ENCODE data around the gene ARGLU1.
A peak's percentile ranks its signal among the peaks of the same experiment; 100 is the strongest.

Gene ARGLU1

GRCh38 chr13:106529415-106530170 lies 38.3 kb downstream of the ARGLU1 start:
- peaks cover 4% of the 10 kb centered on the region for H3K79me1 ChIP-seq (ENCODE audit: low read depth, low read length)
- no peak overlapping the region for H3K9ac ChIP-seq (ENCODE audit: low read depth, low read length, poor library complexity)
- H3K27me3 ChIP-seq (ENCODE audit: control insufficient read depth in 3 of 3, insufficient read depth in 3 of 3, low read depth in 1 of 3, low read length in 3 of 3) = no peaks in the 10 kb centered on the region
- no peak overlapping the region for H2BK5ac ChIP-seq (ENCODE audit: low read length)
- no peak overlapping the region for H4K8ac ChIP-seq (ENCODE audit: low read depth, low read length)
- H3K23ac ChIP-seq (ENCODE audit: low read depth, low read length, poor library complexity) = no peak overlapping the region
- H3K4me3 ChIP-seq (ENCODE audit: low read length in 2 of 2) = peak overlapping the region in 1 of 2 donors; percentile 96
- H2BK120ac ChIP-seq (ENCODE audit: low read depth, low read length) = no peak overlapping the region
- H3K9me3 ChIP-seq (replicated peaks in 1 of 2; ENCODE audit: control insufficient read depth in 2 of 2, insufficient read depth in 1 of 2, low read depth in 1 of 2, low read length in 2 of 2) = no peaks in the 10 kb centered on the region
- H3K36me3 ChIP-seq (replicated peaks in 1 of 2; ENCODE audit: control insufficient read depth in 2 of 2, insufficient read depth in 2 of 2, low read length in 2 of 2) = peaks cover 2 to 72% of the 10 kb centered on the region in 2 donors
- no peak overlapping the region for H4K91ac ChIP-seq (ENCODE audit: low read depth, low read length, poor library complexity)
- H2BK15ac ChIP-seq (ENCODE audit: low read length) = no peak overlapping the region
- no CpG with 5 or more reads among the region's 8 CpGs for WGBS, 2 donors (ENCODE audit: extremely low coverage in 2 of 2, insufficient read length in 2 of 2, insufficient replicate concordance in 1 of 2)
- no peak overlapping the region for H2AFZ ChIP-seq (ENCODE audit: low read length)
- DNase-seq (ENCODE audit: low spot score) = no peak
- H3K27ac ChIP-seq (replicated peaks; ENCODE audit: low read length) = peak overlapping the region; percentile 64
- H3K18ac ChIP-seq (ENCODE audit: low read length) = no peak overlapping the region
- no peak overlapping the region for H2BK12ac ChIP-seq (ENCODE audit: low read length)
- H3K4me1 ChIP-seq (ENCODE audit: control insufficient read depth in 2 of 2, insufficient read depth in 1 of 2, low read depth in 1 of 2, low read length in 2 of 2) = peaks cover 23 to 43% of the 10 kb centered on the region in 2 donors
- no peak overlapping the region for H3K14ac ChIP-seq (ENCODE audit: low read length)
- no peak overlapping the region for H3K4ac ChIP-seq (ENCODE audit: low read length)
- no peak overlapping the region for H2AK5ac ChIP-seq (ENCODE audit: low read depth, low read length)
- H3K4me2 ChIP-seq (ENCODE audit: insufficient read depth, low read length, poor library complexity, severe bottlenecking) = peak overlapping the region; percentile 32

GRCh38 chr13:106528718-106529414 lies 39.1 kb downstream of the ARGLU1 start:
- Histone ChIP-seq H3K9ac (ENCODE audit: low read depth, low read length, poor library complexity) (no peak overlapping the region), H3K18ac (ENCODE audit: low read length) (no peak overlapping the region), H3K23ac (ENCODE audit: low read depth, low read length, poor library complexity) (no peak overlapping the region), H2BK15ac (ENCODE audit: low read length) (no peak overlapping the region), H2AFZ (ENCODE audit: low read length) (no peak overlapping the region), H3K36me3 (replicated peaks in 1 of 2; ENCODE audit: control insufficient read depth in 2 of 2, insufficient read depth in 2 of 2, low read length in 2 of 2) (peaks cover 2 to 79% of the 10 kb centered on the region in 2 donors), H3K4ac (ENCODE audit: low read length) (no peak overlapping the region), H3K27me3 (ENCODE audit: control insufficient read depth in 3 of 3, insufficient read depth in 3 of 3, low read depth in 1 of 3, low read length in 3 of 3) (no peaks in the 10 kb centered on the region), H2AK5ac (ENCODE audit: low read depth, low read length) (no peak overlapping the region), H3K4me1 (ENCODE audit: control insufficient read depth in 2 of 2, insufficient read depth in 1 of 2, low read depth in 1 of 2, low read length in 2 of 2) (peaks cover 23 to 46% of the 10 kb centered on the region in 2 donors), H3K4me2 (ENCODE audit: insufficient read depth, low read length, poor library complexity, severe bottlenecking) (no peak overlapping the region), H3K14ac (ENCODE audit: low read length) (no peak overlapping the region), H2BK5ac (ENCODE audit: low read length) (no peak overlapping the region), H3K9me3 (replicated peaks in 1 of 2; ENCODE audit: control insufficient read depth in 2 of 2, insufficient read depth in 1 of 2, low read depth in 1 of 2, low read length in 2 of 2) (no peaks in the 10 kb centered on the region), H3K79me1 (ENCODE audit: low read depth, low read length) (no peaks in the 10 kb centered on the region), H4K91ac (ENCODE audit: low read depth, low read length, poor library complexity) (no peak overlapping the region), H3K4me3 (ENCODE audit: low read length in 2 of 2) (no peak overlapping the region), H2BK120ac (ENCODE audit: low read depth, low read length) (no peak overlapping the region), H3K27ac (replicated peaks; ENCODE audit: low read length) (peak overlapping the region; percentile 64), H4K8ac (ENCODE audit: low read depth, low read length) (no peak overlapping the region), H2BK12ac (ENCODE audit: low read length) (no peak overlapping the region)
- DNase-seq (ENCODE audit: low spot score) = peak; percentile 48
- no CpG with 5 or more reads among the region's 7 CpGs for WGBS, 2 donors (ENCODE audit: extremely low coverage in 2 of 2, insufficient read length in 2 of 2, insufficient replicate concordance in 1 of 2)

- no peak overlapping the region for H2BK5ac ChIP-seq (ENCODE audit: low read length)
- no peak overlapping the region for H2BK12ac ChIP-seq (ENCODE audit: low read length)
- no peak overlapping the region for H3K23ac ChIP-seq (ENCODE audit: low read depth, low read length, poor library complexity)
- H3K9ac ChIP-seq (ENCODE audit: low read depth, low read length, poor library complexity) = no peak overlapping the region
- no peak overlapping the region for H3K18ac ChIP-seq (ENCODE audit: low read length)
- no peak overlapping the region for H4K91ac ChIP-seq (ENCODE audit: low read depth, low read length, poor library complexity)
- H3K4me2 ChIP-seq (ENCODE audit: insufficient read depth, low read length, poor library complexity, severe bottlenecking) = no peak overlapping the region
- no CpG with 5 or more reads among the region's 2 CpGs for WGBS, 2 donors (ENCODE audit: extremely low coverage in 2 of 2, insufficient read length in 2 of 2, insufficient replicate concordance in 1 of 2)
- no peak overlapping the region for H4K8ac ChIP-seq (ENCODE audit: low read depth, low read length)
- no peak overlapping the region for H2AK5ac ChIP-seq (ENCODE audit: low read depth, low read length)
- peaks cover 2 to 82% of the 10 kb centered on the region in 2 donors for H3K36me3 ChIP-seq (replicated peaks in 1 of 2; ENCODE audit: control insufficient read depth in 2 of 2, insufficient read depth in 2 of 2, low read length in 2 of 2)
- no peak for DNase-seq (ENCODE audit: low spot score)
- no peaks in the 10 kb centered on the region for H3K79me1 ChIP-seq (ENCODE audit: low read depth, low read length)
- no peak overlapping the region for H3K14ac ChIP-seq (ENCODE audit: low read length)
- H3K4me1 ChIP-seq (ENCODE audit: control insufficient read depth in 2 of 2, insufficient read depth in 1 of 2, low read depth in 1 of 2, low read length in 2 of 2) = peaks cover 27 to 48% of the 10 kb centered on the region in 2 donors
- no peaks in the 10 kb centered on the region for H3K27me3 ChIP-seq (ENCODE audit: control insufficient read depth in 3 of 3, insufficient read depth in 3 of 3, low read depth in 1 of 3, low read length in 3 of 3)
- H3K4me3 ChIP-seq (ENCODE audit: low read length in 2 of 2) = no peak overlapping the region
- H3K27ac ChIP-seq (replicated peaks; ENCODE audit: low read length) = no peak overlapping the region
- H2AFZ ChIP-seq (ENCODE audit: low read length) = no peak overlapping the region
- no peaks in the 10 kb centered on the region for H3K9me3 ChIP-seq (replicated peaks in 1 of 2; ENCODE audit: control insufficient read depth in 2 of 2, insufficient read depth in 1 of 2, low read depth in 1 of 2, low read length in 2 of 2)
- no peak overlapping the region for H2BK120ac ChIP-seq (ENCODE audit: low read depth, low read length)
- no peak overlapping the region for H2BK15ac ChIP-seq (ENCODE audit: low read length)
- no peak overlapping the region for H3K4ac ChIP-seq (ENCODE audit: low read length)
These were observed 40.1 kb downstream of the ARGLU1 start for GRCh38 chr13:106527826-106528225.

- no peak overlapping the region for H3K4ac ChIP-seq (ENCODE audit: low read length)
- H2BK15ac ChIP-seq (ENCODE audit: low read length) = no peak overlapping the region
- H2AFZ ChIP-seq (ENCODE audit: low read length) = no peak overlapping the region
- H2BK12ac ChIP-seq (ENCODE audit: low read length) = no peak overlapping the region
- H3K14ac ChIP-seq (ENCODE audit: low read length) = no peak overlapping the region
- H2BK5ac ChIP-seq (ENCODE audit: low read length) = no peak overlapping the region
- no peak overlapping the region for H3K18ac ChIP-seq (ENCODE audit: low read length)
- no peaks in the 10 kb centered on the region for H3K27me3 ChIP-seq (ENCODE audit: control insufficient read depth in 3 of 3, insufficient read depth in 3 of 3, low read depth in 1 of 3, low read length in 3 of 3)
- no peak overlapping the region for H3K9ac ChIP-seq (ENCODE audit: low read depth, low read length, poor library complexity)
- no peaks in the 10 kb centered on the region for H3K79me1 ChIP-seq (ENCODE audit: low read depth, low read length)
- peaks cover 2 to 81% of the 10 kb centered on the region in 2 donors for H3K36me3 ChIP-seq (replicated peaks in 1 of 2; ENCODE audit: control insufficient read depth in 2 of 2, insufficient read depth in 2 of 2, low read length in 2 of 2)
- DNase-seq (ENCODE audit: low spot score) = no peak
- no peak overlapping the region for H4K91ac ChIP-seq (ENCODE audit: low read depth, low read length, poor library complexity)
- peaks cover 27 to 50% of the 10 kb centered on the region in 2 donors for H3K4me1 ChIP-seq (ENCODE audit: control insufficient read depth in 2 of 2, insufficient read depth in 1 of 2, low read depth in 1 of 2, low read length in 2 of 2)
- no peak overlapping the region for H3K27ac ChIP-seq (replicated peaks; ENCODE audit: low read length)
- no peak overlapping the region for H4K8ac ChIP-seq (ENCODE audit: low read depth, low read length)
- no peak overlapping the region for H2BK120ac ChIP-seq (ENCODE audit: low read depth, low read length)
- H2AK5ac ChIP-seq (ENCODE audit: low read depth, low read length) = no peak overlapping the region
- no peak overlapping the region for H3K4me3 ChIP-seq (ENCODE audit: low read length in 2 of 2)
- H3K4me2 ChIP-seq (ENCODE audit: insufficient read depth, low read length, poor library complexity, severe bottlenecking) = no peak overlapping the region
- no peaks in the 10 kb centered on the region for H3K9me3 ChIP-seq (replicated peaks in 1 of 2; ENCODE audit: control insufficient read depth in 2 of 2, insufficient read depth in 1 of 2, low read depth in 1 of 2, low read length in 2 of 2)
- WGBS, 2 donors (ENCODE audit: extremely low coverage in 2 of 2, insufficient read length in 2 of 2, insufficient replicate concordance in 1 of 2) = no CpG with 5 or more reads among the region's 1 CpG
- H3K23ac ChIP-seq (ENCODE audit: low read depth, low read length, poor library complexity) = no peak overlapping the region
These were observed 40.5 kb downstream of the ARGLU1 start for GRCh38 chr13:106527445-106527801.
